HL-60 (cell line): ENCODE results near the gene SERF2.

ENCODE experiments used
- DNase-seq, 2 experiments: peaks; one replicate each; pipeline ENCODE4 v3.0.0-alpha.2; 2010 to 2020; ENCODE audit warnings: low read depth in 1 of 2, low spot score in 1 of 2
- H3K27ac ChIP-seq: fragments of 250-450 bp; sonication (Bioruptor Pico); replicated peaks from 2 replicates; pipeline ENCODE4 v1.5.1; 2020; ENCODE audit warnings: mild to moderate bottlenecking, moderate library complexity
- H3K27me3 ChIP-seq: fragments of 250-450 bp; sonication (Bioruptor Pico); 2 replicates; pipeline ENCODE4 v1.5.1; 2021; ENCODE audit warnings: mild to moderate bottlenecking, moderate library complexity; ENCODE audit not compliant: insufficient read depth, poor library complexity, severe bottlenecking
- H3K4me3 ChIP-seq: replicated peaks from 2 replicates; pipeline ENCODE4 v1.5.1; 2011; ENCODE audit warnings: mild to moderate bottlenecking, control low read depth, low read length; ENCODE audit not compliant: insufficient read depth
- GABPA ChIP-seq: IDR thresholded peaks from 2 replicates; pipeline ENCODE4 v1.6.1; 2012; ENCODE audit warnings: low read depth
- POLR2AphosphoS5 ChIP-seq: IDR thresholded peaks from 2 replicates; pipeline ENCODE4 v1.6.1; 2012; ENCODE audit warnings: low read depth
- SPI1 ChIP-seq: IDR thresholded peaks from 2 replicates; pipeline ENCODE4 v1.6.1; 2012; ENCODE audit warnings: low read depth, mild to moderate bottlenecking, borderline replicate concordance
- TF ChIP-seq, protein P1 (sequence below): IDR thresholded peaks from one replicate; pipeline ENCODE4 v1.5.1; 2011; ENCODE audit warnings: low read length, control low read depth, inconsistent platforms; ENCODE audit not compliant: insufficient read depth
- TF ChIP-seq, protein P2 (sequence below): IDR thresholded peaks from 2 replicates; pipeline ENCODE4 v1.6.1; 2012; ENCODE audit warnings: low read depth; ENCODE audit not compliant: insufficient replicate concordance

SERF2 gene

DNA sequence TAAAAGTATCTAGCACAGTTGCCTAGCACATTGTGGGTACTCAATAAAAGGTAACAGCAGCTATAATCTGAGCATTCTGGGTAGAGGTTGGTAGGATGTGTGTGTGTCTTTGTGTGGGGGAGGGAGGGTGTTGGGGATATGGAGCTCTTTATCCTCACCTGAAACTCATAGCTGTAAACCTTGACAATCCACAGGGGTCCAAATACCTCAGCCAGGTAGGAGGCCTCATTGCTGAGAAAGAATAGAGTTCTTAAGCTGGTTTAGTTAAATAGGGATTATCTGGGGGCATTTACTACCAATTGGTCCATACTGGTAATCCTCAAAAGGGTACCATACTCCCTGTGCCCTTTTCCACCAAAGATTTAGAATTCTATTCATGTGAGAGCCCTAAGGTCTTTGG is 3.9 kb downstream of the SERF2 start:
- DNase-seq: no peak
- Histone ChIP-seq H3K27ac (no peak overlapping the region), H3K27me3 (no peaks in the 10 kb centered on the region), H3K4me3 (no peak overlapping the region)
- no peak for TF ChIP-seq POLR2AphosphoS5
- TF ChIP-seq, protein P1, sequence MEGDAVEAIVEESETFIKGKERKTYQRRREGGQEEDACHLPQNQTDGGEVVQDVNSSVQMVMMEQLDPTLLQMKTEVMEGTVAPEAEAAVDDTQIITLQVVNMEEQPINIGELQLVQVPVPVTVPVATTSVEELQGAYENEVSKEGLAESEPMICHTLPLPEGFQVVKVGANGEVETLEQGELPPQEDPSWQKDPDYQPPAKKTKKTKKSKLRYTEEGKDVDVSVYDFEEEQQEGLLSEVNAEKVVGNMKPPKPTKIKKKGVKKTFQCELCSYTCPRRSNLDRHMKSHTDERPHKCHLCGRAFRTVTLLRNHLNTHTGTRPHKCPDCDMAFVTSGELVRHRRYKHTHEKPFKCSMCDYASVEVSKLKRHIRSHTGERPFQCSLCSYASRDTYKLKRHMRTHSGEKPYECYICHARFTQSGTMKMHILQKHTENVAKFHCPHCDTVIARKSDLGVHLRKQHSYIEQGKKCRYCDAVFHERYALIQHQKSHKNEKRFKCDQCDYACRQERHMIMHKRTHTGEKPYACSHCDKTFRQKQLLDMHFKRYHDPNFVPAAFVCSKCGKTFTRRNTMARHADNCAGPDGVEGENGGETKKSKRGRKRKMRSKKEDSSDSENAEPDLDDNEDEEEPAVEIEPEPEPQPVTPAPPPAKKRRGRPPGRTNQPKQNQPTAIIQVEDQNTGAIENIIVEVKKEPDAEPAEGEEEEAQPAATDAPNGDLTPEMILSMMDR: no peak

- Histone ChIP-seq H3K27me3 (no peaks in the 10 kb centered on the region), H3K4me3 (no peak overlapping the region), H3K27ac (no peak overlapping the region)
- TF ChIP-seq SPI1 (no peak), POLR2AphosphoS5 (peak; percentile 36)
- no peak for DNase-seq
Observed at GRCh38 chr15:43796566-43796965, 4.4 kb downstream of the SERF2 start.

- TF ChIP-seq SPI1 (no peak), POLR2AphosphoS5 (no peak), GABPA (no peak)
- TF ChIP-seq, protein P2, sequence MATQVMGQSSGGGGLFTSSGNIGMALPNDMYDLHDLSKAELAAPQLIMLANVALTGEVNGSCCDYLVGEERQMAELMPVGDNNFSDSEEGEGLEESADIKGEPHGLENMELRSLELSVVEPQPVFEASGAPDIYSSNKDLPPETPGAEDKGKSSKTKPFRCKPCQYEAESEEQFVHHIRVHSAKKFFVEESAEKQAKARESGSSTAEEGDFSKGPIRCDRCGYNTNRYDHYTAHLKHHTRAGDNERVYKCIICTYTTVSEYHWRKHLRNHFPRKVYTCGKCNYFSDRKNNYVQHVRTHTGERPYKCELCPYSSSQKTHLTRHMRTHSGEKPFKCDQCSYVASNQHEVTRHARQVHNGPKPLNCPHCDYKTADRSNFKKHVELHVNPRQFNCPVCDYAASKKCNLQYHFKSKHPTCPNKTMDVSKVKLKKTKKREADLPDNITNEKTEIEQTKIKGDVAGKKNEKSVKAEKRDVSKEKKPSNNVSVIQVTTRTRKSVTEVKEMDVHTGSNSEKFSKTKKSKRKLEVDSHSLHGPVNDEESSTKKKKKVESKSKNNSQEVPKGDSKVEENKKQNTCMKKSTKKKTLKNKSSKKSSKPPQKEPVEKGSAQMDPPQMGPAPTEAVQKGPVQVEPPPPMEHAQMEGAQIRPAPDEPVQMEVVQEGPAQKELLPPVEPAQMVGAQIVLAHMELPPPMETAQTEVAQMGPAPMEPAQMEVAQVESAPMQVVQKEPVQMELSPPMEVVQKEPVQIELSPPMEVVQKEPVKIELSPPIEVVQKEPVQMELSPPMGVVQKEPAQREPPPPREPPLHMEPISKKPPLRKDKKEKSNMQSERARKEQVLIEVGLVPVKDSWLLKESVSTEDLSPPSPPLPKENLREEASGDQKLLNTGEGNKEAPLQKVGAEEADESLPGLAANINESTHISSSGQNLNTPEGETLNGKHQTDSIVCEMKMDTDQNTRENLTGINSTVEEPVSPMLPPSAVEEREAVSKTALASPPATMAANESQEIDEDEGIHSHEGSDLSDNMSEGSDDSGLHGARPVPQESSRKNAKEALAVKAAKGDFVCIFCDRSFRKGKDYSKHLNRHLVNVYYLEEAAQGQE: no peak
- TF ChIP-seq, protein P1: no peak
- Histone ChIP-seq H3K4me3 (no peak overlapping the region), H3K27ac (peak overlapping the region; percentile 80; the same call in 1 of the 2 replicates), H3K27me3 (no peaks in the 10 kb centered on the region)
- no peak for DNase-seq
Observed at GRCh38 chr15:43799209-43799944, 7.3 kb downstream of the SERF2 start.

- DNase-seq: no peak
- H3K4me3 ChIP-seq: peak within 1 kb of the TSS; percentile 98
- peak within 1 kb of the TSS; percentile 80 for H3K27ac ChIP-seq
- no peak for TF ChIP-seq SPI1
- no peak for TF ChIP-seq POLR2AphosphoS5
- TF ChIP-seq, protein P1: no peak
- TF ChIP-seq GABPA: no peak
- TF ChIP-seq, protein P2: no peak
- no peaks in the 10 kb centered on the region for H3K27me3 ChIP-seq
Observed at GRCh38 chr15:43799945-43800285, 7.8 kb downstream of the SERF2 start, which contains the start of gene SERINC4. Gene SERINC4, minus strand, starts transcription at chr15:43800220. Its CDS starts 234 bp downstream, at chr15:43799986.
